ENCODE data around the gene RUNX1.

Gene RUNX1

GRCh38 chr21:34897828-34898227 is 151.3 kb downstream of the RUNX1 start:
- H3K36me3 ChIP-seq (ENCODE audit: low read depth) = no peaks in the 10 kb centered on the region
- H3K27ac ChIP-seq (ENCODE audit: poor library complexity, severe bottlenecking) = no peak overlapping the region
- no peak overlapping the region for H3K4me3 ChIP-seq (ENCODE audit: severe bottlenecking)
- no peaks in the 10 kb centered on the region for H3K4me1 ChIP-seq (ENCODE audit: insufficient read depth, poor library complexity, severe bottlenecking)
- no peaks in the 10 kb centered on the region for H3K27me3 ChIP-seq (ENCODE audit: insufficient read depth, poor library complexity, severe bottlenecking)
- DNase-seq (ENCODE audit: low spot score) (no peak), ATAC-seq (ENCODE audit: low read depth) (no peak)
- no peak for TF ChIP-seq CTCF (IDR thresholded peaks at IDR 0.05; ENCODE audit: poor library complexity, severe bottlenecking)
- H3K9me3 ChIP-seq (ENCODE audit: severe bottlenecking) = peaks cover 4% of the 10 kb centered on the region

GRCh38 chr21:34894401-34894800 is 154.7 kb downstream of the RUNX1 start:
- H3K4me1 ChIP-seq (ENCODE audit: insufficient read depth, poor library complexity, severe bottlenecking) = no peaks in the 10 kb centered on the region
- H3K4me3 ChIP-seq (ENCODE audit: severe bottlenecking) = no peak overlapping the region
- ATAC-seq (ENCODE audit: low read depth) (no peak), DNase-seq (ENCODE audit: low spot score) (no peak)
- H3K9me3 ChIP-seq (ENCODE audit: severe bottlenecking) = peaks cover 4% of the 10 kb centered on the region
- no peak overlapping the region for H3K27ac ChIP-seq (ENCODE audit: poor library complexity, severe bottlenecking)
- no peaks in the 10 kb centered on the region for H3K36me3 ChIP-seq (ENCODE audit: low read depth)
- no peaks in the 10 kb centered on the region for H3K27me3 ChIP-seq (ENCODE audit: insufficient read depth, poor library complexity, severe bottlenecking)
- TF ChIP-seq CTCF (IDR thresholded peaks at IDR 0.05; ENCODE audit: poor library complexity, severe bottlenecking) = no peak

GRCh38 chr21:34892209-34892608 is 156.9 kb downstream of the RUNX1 start:
- no peak for DNase-seq (ENCODE audit: low spot score)
- H3K4me1 ChIP-seq (ENCODE audit: insufficient read depth, poor library complexity, severe bottlenecking) = no peaks in the 10 kb centered on the region

GRCh38 chr21:34891613-34891943 is 157.5 kb downstream of the RUNX1 start:
- no peak for ATAC-seq (ENCODE audit: low read depth)
- H3K27ac ChIP-seq (ENCODE audit: poor library complexity, severe bottlenecking) = no peak overlapping the region
- no peaks in the 10 kb centered on the region for H3K4me1 ChIP-seq (ENCODE audit: insufficient read depth, poor library complexity, severe bottlenecking)
- no peaks in the 10 kb centered on the region for H3K27me3 ChIP-seq (ENCODE audit: insufficient read depth, poor library complexity, severe bottlenecking)
- no peaks in the 10 kb centered on the region for H3K9me3 ChIP-seq (ENCODE audit: severe bottlenecking)
- H3K36me3 ChIP-seq (ENCODE audit: low read depth) = peaks cover 4% of the 10 kb centered on the region; the same call in 1 of the 2 replicates
- DNase-seq (ENCODE audit: low spot score) = no peak
- TF ChIP-seq CTCF (IDR thresholded peaks at IDR 0.05; ENCODE audit: poor library complexity, severe bottlenecking) = no peak
- no peak overlapping the region for H3K4me3 ChIP-seq (ENCODE audit: severe bottlenecking)

More at GRCh38 chr21:34892209-34892608, 156.9 kb downstream of the RUNX1 start:
- no peak overlapping the region for H3K27ac ChIP-seq (ENCODE audit: poor library complexity, severe bottlenecking)
- no peak for TF ChIP-seq CTCF (IDR thresholded peaks at IDR 0.05; ENCODE audit: poor library complexity, severe bottlenecking)
- H3K27me3 ChIP-seq (ENCODE audit: insufficient read depth, poor library complexity, severe bottlenecking) = no peaks in the 10 kb centered on the region
- 0 out of 2 replicates have a peak, but pooled peaks cover 4% of the 10 kb centered on the region for H3K36me3 ChIP-seq (ENCODE audit: low read depth)
- H3K4me3 ChIP-seq (ENCODE audit: severe bottlenecking) = no peak overlapping the region
- no peaks in the 10 kb centered on the region for H3K9me3 ChIP-seq (ENCODE audit: severe bottlenecking)
- no peak for ATAC-seq (ENCODE audit: low read depth)

GRCh38 chr21:34890724-34891612 is 158.1 kb downstream of the RUNX1 start:
- Histone ChIP-seq H3K9me3 (ENCODE audit: severe bottlenecking) (no peaks in the 10 kb centered on the region), H3K27me3 (ENCODE audit: insufficient read depth, poor library complexity, severe bottlenecking) (no peaks in the 10 kb centered on the region), H3K4me3 (ENCODE audit: severe bottlenecking) (no peak overlapping the region), H3K27ac (ENCODE audit: poor library complexity, severe bottlenecking) (no peak overlapping the region), H3K36me3 (ENCODE audit: low read depth) (peaks cover 9% of the 10 kb centered on the region), H3K4me1 (ENCODE audit: insufficient read depth, poor library complexity, severe bottlenecking) (no peaks in the 10 kb centered on the region)
- no peak for ATAC-seq (ENCODE audit: low read depth)
- no peak for DNase-seq (ENCODE audit: low spot score)
- no peak for TF ChIP-seq CTCF (IDR thresholded peaks at IDR 0.05; ENCODE audit: poor library complexity, severe bottlenecking)

Data from RWPE2 (cell line).